HG03520 (cell line): ENCODE data around the gene KLHL15.

ENCODE experiments used
- ATAC-seq: cut with Tn5 transposase; IDR thresholded peaks from one replicate; pipeline ENCODE4 v1.9.1; 2021; ENCODE audit warnings: mild to moderate bottlenecking, moderate library complexity; ENCODE audit not compliant: unreplicated experiment

KLHL15 gene

GRCh38 chrX:23952984-23953907, 73.7 kb downstream of the KLHL15 start:
- ATAC-seq = peak; percentile 96

GRCh38 chrX:23952391-23952790, 74.6 kb downstream of the KLHL15 start:
- no peak for ATAC-seq

GRCh38 chrX:23945206-23945605, 81.8 kb downstream of the KLHL15 start:
- ATAC-seq = no peak

GRCh38 chrX:23944234-23944633, 82.8 kb downstream of the KLHL15 start:
- ATAC-seq = no peak

GRCh38 chrX:23939203-23939602, 87.8 kb downstream of the KLHL15 start:
- ATAC-seq = no peak

- no peak for ATAC-seq
These were observed 88.3 kb downstream of the KLHL15 start for GRCh38 chrX:23938690-23939089.

- no peak for ATAC-seq
These were observed 89.9 kb downstream of the KLHL15 start for GRCh38 chrX:23937100-23937499.

GRCh38 chrX:23936180-23936579, 90.8 kb downstream of the KLHL15 start:
- no peak for ATAC-seq

GRCh38 chrX:23935106-23935505, 91.9 kb downstream of the KLHL15 start:
- no peak for ATAC-seq
